HepG2 (cell line): ENCODE measurements around the gene GMFB. TPM values are rescaled to one million over a fixed set of nuclear protein-coding genes. Genes with fewer than 3 reads are reported as not detected.

Experiments used
- ARNTL ChIP-seq: sonication (generic); formaldehyde crosslinking; IDR thresholded peaks from 2 replicates; pipeline ENCODE4 v1.4.0; 2020; ENCODE audit warnings: mild to moderate bottlenecking, missing genetic modification reagents
- BHLHE40 ChIP-seq: IDR thresholded peaks from 2 replicates; pipeline ENCODE4 v1.6.1; 2011; ENCODE audit warnings: low read length, improper control_type of control experiment
- ELF3 ChIP-seq: IDR thresholded peaks from 2 replicates; pipeline ENCODE4 v1.6.1; 2016; ENCODE audit warnings: missing genetic modification reagents, missing compliant biosample characterization
- MAFK ChIP-seq, 2 experiments: IDR thresholded peaks in 1 of 2; conservative IDR thresholded peaks in 1 of 2; 2 replicates each; pipeline ENCODE4 v1.6.1; 2011; ENCODE audit warnings: improper control_type of control experiment in 2 of 2, low read length in 2 of 2
- NFKBIZ ChIP-seq: IDR thresholded peaks from 2 replicates; pipeline ENCODE4 v1.6.1; 2018; ENCODE audit warnings: missing genetic modification reagents, missing compliant biosample characterization
- RBM22 ChIP-seq: fragments of 200-400 bp; formaldehyde crosslinking; optimal IDR thresholded peaks from 2 replicates; pipeline ENCODE3; 2017; ENCODE audit warnings: mild to moderate bottlenecking, low read length, moderate library complexity
- SETDB1 ChIP-seq: sonication (generic); formaldehyde crosslinking; IDR thresholded peaks from 2 replicates; pipeline ENCODE4 v1.5.1; 2020; ENCODE audit warnings: missing genetic modification reagents, mild to moderate bottlenecking, borderline replicate concordance
- SYNCRIP ChIP-seq: fragments of 200-400 bp; formaldehyde crosslinking; IDR thresholded peaks from 2 replicates; pipeline ENCODE4 v1.6.1; 2018; ENCODE audit warnings: mild to moderate bottlenecking, low read depth, low read length; ENCODE audit not compliant: insufficient read depth
- ZMYM4 ChIP-seq: sonication (generic); formaldehyde crosslinking; IDR thresholded peaks from 2 replicates; pipeline ENCODE4 v1.8.1; 2023; ENCODE audit warnings: mild to moderate bottlenecking, missing genetic modification reagents
- ZNF225 ChIP-seq: sonication (generic); formaldehyde crosslinking; IDR thresholded peaks from 2 replicates; pipeline ENCODE4 v1.4.0; 2020; ENCODE audit warnings: mild to moderate bottlenecking, missing genetic modification reagents
- ZNF441 ChIP-seq: sonication (generic); formaldehyde crosslinking; IDR thresholded peaks from 2 replicates; pipeline ENCODE4 v1.7.0; 2021; ENCODE audit warnings: missing genetic modification reagents, borderline replicate concordance
- ZNF570 ChIP-seq: sonication (generic); formaldehyde crosslinking; IDR thresholded peaks from 2 replicates; pipeline ENCODE4 v1.4.0; 2020; ENCODE audit warnings: mild to moderate bottlenecking, missing genetic modification reagents, borderline replicate concordance
- ZNF724P ChIP-seq: sonication (generic); formaldehyde crosslinking; IDR thresholded peaks from 2 replicates; pipeline ENCODE4 v1.8.0; 2022; ENCODE audit warnings: missing genetic modification reagents, borderline replicate concordance
- ZNF768 ChIP-seq: sonication (generic); formaldehyde crosslinking; IDR thresholded peaks from 2 replicates; pipeline ENCODE4 v1.4.0; 2020; ENCODE audit warnings: missing genetic modification reagents
- polyA plus RNA-seq, 8 experiments: library from polyadenylated mRNA; depleted of rRNA in 3 of 8; stranded (reverse) in 7 of 8; unstranded in 1 of 8; fragments of >200 nt; fragmentation: Illumina TruSeq in 4 of 8; extraction: Trizol in 4 of 8; gene quantifications; 2 replicates each; pipeline versions ENCODE4 v1.2.1 to v1.2.3, GENCODE V29; 2011 to 2016; ENCODE audit warnings: low read depth in 4 of 8, missing spikeins in 1 of 8, mixed read lengths in 1 of 8; ENCODE audit not compliant: insufficient read depth in 1 of 8
- total RNA-seq, 5 experiments: library from RNA; depleted of rRNA; stranded (reverse); fragments of >200 nt; fragmentation: Illumina TruSeq; extraction: Trizol; gene quantifications; 2 replicates each; pipeline ENCODE4 v1.2.3, GENCODE V29; 2016; ENCODE audit warnings: low read depth in 1 of 5
- TF ChIP-seq, protein P1 (sequence below): sonication (generic); formaldehyde crosslinking; IDR thresholded peaks from 2 replicates; pipeline ENCODE4 v1.9.0; 2021; ENCODE audit warnings: missing genetic modification reagents, borderline replicate concordance
- TF ChIP-seq, protein P2 (sequence below): sonication (generic); formaldehyde crosslinking; IDR thresholded peaks from 2 replicates; pipeline ENCODE4 v1.8.1; 2022; ENCODE audit warnings: low read depth, mild to moderate bottlenecking, missing genetic modification reagents
- TF ChIP-seq, protein P3 (sequence below): sonication (generic); formaldehyde crosslinking; IDR thresholded peaks from 2 replicates; pipeline ENCODE4 v1.4.0; 2020; ENCODE audit warnings: missing genetic modification reagents
- TF ChIP-seq, protein P4 (sequence below): sonication (generic); formaldehyde crosslinking; IDR thresholded peaks from 2 replicates; pipeline ENCODE4 v1.9.0; 2021; ENCODE audit warnings: missing genetic modification reagents, borderline replicate concordance
- TF ChIP-seq, protein P5 (sequence below): sonication (generic); formaldehyde crosslinking; IDR thresholded peaks from 2 replicates; pipeline ENCODE4 v1.5.0; 2020; ENCODE audit warnings: missing genetic modification reagents
- TF ChIP-seq, protein P6 (sequence below): IDR thresholded peaks from 2 replicates; pipeline ENCODE4 v1.6.1; 2018; ENCODE audit warnings: missing genetic modification reagents

GMFB gene
- total and polyA plus RNA-seq, 2 of the 13 experiments (the other 11 are each of a cell fraction or from before 2014, with no cell fraction given): 17.3 to 68.2 TPM

DNA sequence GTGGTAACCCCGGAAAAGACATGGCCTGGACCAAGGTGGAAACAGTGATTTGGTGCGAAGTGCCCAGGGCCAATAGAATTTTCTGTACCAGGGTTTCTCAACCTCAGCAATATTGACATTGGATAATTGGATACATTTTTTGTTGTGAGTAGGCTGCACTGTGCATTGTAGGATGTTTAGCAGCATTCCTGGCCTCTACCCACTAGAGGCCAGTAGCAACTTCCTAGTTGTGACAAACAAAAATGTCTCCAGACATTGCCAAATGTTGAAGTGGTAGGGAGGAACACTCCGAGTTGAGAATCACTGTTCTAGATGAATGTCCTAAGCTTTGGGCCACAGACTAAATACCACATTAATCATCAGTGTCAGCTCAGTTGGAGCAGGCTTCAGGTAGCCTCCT lies 14.7 kb upstream of the GMFB start (continued):
- TF ChIP-seq, protein P1, sequence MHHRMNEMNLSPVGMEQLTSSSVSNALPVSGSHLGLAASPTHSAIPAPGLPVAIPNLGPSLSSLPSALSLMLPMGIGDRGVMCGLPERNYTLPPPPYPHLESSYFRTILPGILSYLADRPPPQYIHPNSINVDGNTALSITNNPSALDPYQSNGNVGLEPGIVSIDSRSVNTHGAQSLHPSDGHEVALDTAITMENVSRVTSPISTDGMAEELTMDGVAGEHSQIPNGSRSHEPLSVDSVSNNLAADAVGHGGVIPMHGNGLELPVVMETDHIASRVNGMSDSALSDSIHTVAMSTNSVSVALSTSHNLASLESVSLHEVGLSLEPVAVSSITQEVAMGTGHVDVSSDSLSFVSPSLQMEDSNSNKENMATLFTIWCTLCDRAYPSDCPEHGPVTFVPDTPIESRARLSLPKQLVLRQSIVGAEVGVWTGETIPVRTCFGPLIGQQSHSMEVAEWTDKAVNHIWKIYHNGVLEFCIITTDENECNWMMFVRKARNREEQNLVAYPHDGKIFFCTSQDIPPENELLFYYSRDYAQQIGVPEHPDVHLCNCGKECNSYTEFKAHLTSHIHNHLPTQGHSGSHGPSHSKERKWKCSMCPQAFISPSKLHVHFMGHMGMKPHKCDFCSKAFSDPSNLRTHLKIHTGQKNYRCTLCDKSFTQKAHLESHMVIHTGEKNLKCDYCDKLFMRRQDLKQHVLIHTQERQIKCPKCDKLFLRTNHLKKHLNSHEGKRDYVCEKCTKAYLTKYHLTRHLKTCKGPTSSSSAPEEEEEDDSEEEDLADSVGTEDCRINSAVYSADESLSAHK (CRISPR knock-in tag): no peak
- TF ChIP-seq, protein P2, sequence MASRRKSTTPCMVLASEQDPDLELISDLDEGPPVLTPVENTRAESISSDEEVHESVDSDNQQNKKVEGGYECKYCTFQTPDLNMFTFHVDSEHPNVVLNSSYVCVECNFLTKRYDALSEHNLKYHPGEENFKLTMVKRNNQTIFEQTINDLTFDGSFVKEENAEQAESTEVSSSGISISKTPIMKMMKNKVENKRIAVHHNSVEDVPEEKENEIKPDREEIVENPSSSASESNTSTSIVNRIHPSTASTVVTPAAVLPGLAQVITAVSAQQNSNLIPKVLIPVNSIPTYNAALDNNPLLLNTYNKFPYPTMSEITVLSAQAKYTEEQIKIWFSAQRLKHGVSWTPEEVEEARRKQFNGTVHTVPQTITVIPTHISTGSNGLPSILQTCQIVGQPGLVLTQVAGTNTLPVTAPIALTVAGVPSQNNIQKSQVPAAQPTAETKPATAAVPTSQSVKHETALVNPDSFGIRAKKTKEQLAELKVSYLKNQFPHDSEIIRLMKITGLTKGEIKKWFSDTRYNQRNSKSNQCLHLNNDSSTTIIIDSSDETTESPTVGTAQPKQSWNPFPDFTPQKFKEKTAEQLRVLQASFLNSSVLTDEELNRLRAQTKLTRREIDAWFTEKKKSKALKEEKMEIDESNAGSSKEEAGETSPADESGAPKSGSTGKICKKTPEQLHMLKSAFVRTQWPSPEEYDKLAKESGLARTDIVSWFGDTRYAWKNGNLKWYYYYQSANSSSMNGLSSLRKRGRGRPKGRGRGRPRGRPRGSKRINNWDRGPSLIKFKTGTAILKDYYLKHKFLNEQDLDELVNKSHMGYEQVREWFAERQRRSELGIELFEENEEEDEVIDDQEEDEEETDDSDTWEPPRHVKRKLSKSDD (CRISPR knock-in tag): no peak
- TF ChIP-seq SYNCRIP: no peak
- TF ChIP-seq, protein P3, sequence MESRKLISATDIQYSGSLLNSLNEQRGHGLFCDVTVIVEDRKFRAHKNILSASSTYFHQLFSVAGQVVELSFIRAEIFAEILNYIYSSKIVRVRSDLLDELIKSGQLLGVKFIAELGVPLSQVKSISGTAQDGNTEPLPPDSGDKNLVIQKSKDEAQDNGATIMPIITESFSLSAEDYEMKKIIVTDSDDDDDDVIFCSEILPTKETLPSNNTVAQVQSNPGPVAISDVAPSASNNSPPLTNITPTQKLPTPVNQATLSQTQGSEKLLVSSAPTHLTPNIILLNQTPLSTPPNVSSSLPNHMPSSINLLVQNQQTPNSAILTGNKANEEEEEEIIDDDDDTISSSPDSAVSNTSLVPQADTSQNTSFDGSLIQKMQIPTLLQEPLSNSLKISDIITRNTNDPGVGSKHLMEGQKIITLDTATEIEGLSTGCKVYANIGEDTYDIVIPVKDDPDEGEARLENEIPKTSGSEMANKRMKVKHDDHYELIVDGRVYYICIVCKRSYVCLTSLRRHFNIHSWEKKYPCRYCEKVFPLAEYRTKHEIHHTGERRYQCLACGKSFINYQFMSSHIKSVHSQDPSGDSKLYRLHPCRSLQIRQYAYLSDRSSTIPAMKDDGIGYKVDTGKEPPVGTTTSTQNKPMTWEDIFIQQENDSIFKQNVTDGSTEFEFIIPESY (CRISPR knock-in tag): no peak
- TF ChIP-seq, protein P4, sequence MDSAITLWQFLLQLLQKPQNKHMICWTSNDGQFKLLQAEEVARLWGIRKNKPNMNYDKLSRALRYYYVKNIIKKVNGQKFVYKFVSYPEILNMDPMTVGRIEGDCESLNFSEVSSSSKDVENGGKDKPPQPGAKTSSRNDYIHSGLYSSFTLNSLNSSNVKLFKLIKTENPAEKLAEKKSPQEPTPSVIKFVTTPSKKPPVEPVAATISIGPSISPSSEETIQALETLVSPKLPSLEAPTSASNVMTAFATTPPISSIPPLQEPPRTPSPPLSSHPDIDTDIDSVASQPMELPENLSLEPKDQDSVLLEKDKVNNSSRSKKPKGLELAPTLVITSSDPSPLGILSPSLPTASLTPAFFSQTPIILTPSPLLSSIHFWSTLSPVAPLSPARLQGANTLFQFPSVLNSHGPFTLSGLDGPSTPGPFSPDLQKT (CRISPR knock-in tag): no peak
- TF ChIP-seq, protein P5, sequence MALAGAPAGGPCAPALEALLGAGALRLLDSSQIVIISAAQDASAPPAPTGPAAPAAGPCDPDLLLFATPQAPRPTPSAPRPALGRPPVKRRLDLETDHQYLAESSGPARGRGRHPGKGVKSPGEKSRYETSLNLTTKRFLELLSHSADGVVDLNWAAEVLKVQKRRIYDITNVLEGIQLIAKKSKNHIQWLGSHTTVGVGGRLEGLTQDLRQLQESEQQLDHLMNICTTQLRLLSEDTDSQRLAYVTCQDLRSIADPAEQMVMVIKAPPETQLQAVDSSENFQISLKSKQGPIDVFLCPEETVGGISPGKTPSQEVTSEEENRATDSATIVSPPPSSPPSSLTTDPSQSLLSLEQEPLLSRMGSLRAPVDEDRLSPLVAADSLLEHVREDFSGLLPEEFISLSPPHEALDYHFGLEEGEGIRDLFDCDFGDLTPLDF (CRISPR knock-in tag): no peak
- no peak for TF ChIP-seq ZNF768
- no peak for TF ChIP-seq BHLHE40
- TF ChIP-seq ZNF570: no peak
- TF ChIP-seq ZNF441 (CRISPR knock-in tag): no peak
- 0 out of 2 replicates have a peak, but pooled peaks have one; percentile 16 for TF ChIP-seq ZMYM4 (CRISPR knock-in tag)
- 0 out of 2 replicates have a peak, but pooled peaks have one; percentile 9 for TF ChIP-seq ELF3
- TF ChIP-seq ZNF225 (CRISPR knock-in tag): no peak
- TF ChIP-seq ARNTL (CRISPR knock-in tag): no peak
- TF ChIP-seq, protein P6, sequence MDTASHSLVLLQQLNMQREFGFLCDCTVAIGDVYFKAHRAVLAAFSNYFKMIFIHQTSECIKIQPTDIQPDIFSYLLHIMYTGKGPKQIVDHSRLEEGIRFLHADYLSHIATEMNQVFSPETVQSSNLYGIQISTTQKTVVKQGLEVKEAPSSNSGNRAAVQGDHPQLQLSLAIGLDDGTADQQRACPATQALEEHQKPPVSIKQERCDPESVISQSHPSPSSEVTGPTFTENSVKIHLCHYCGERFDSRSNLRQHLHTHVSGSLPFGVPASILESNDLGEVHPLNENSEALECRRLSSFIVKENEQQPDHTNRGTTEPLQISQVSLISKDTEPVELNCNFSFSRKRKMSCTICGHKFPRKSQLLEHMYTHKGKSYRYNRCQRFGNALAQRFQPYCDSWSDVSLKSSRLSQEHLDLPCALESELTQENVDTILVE (CRISPR knock-in tag): no peak
- TF ChIP-seq MAFK (conservative IDR thresholded peaks at IDR 0.05 in 1 of 2, IDR thresholded peaks at IDR 0.05 in 1 of 2; ENCODE audit: low read length in 2 of 2): peak; percentile 24 to 25; a peak in 2 of 4 replicates
- no peak for TF ChIP-seq SETDB1 (CRISPR knock-in tag)
- no peak for TF ChIP-seq ZNF724P
- no peak for TF ChIP-seq NFKBIZ (CRISPR knock-in tag)
- no peak for TF ChIP-seq RBM22
